HepG2 (cell line): ENCODE measurements around the gene ENTPD7. TPM values are rescaled to one million over a fixed set of nuclear protein-coding genes. Genes with fewer than 3 reads are reported as not detected.

ENCODE experiments used
- ATAC-seq: fragments of 200-7000 bp; cut with Tn5 transposase; 3 replicates; pipeline ENCODE4 v1.9.1; 2020; ENCODE audit warnings: mild to moderate bottlenecking, moderate library complexity
- BruUV-seq: library from RNA; stranded (reverse); fragments of 400-500 nt; replicated peaks from 2 replicates; lab custom pipeline; 2021; lab: Mats Ljungman, UMichigan
- CTCF ChIA-PET: fragments of 300-600 bp; formaldehyde crosslinking; extraction: SDS; loops from one replicate; lab custom pipeline; 2021; ENCODE audit warnings: low total read pairs, inconsistent platforms, low intra/inter-chr PET ratio; lab: Yijun Ruan, JAX
- POLR2A ChIA-PET: fragments of 350-600 bp; sonication (Branson Sonifier 250); formaldehyde crosslinking; loops from one replicate; lab custom pipeline; 2020; ENCODE audit warnings: antibody characterized with exemption, inconsistent platforms; lab: Yijun Ruan, JAX
- DNase-seq: peaks from one replicate; pipeline ENCODE4 v3.0.0-alpha.2; 2015; ENCODE audit warnings: low spot score
- FAIRE-seq: peaks from 3 replicates; lab custom pipeline; 2011; peaks lifted over from hg19 to GRCh38; lab: Jason Lieb, UNC
- H2AFZ ChIP-seq: one replicate; pipeline ENCODE4 v1.6.1; 2011; ENCODE audit warnings: low read length, inconsistent platforms
- H3K27ac ChIP-seq: fragments of 300-600 bp; 3 replicates; pipeline ENCODE4 v1.8.0; 2011; ENCODE audit warnings: mixed run types, mild to moderate bottlenecking, mixed read lengths, low read length, inconsistent platforms; ENCODE audit not compliant: insufficient read depth; ENCODE audit errors: extremely low read length
- H3K27me3 ChIP-seq, 2 experiments: fragments of 200-600 bp in 1 of 2; 2 replicates in 1 of 2; 3 replicates in 1 of 2; pipeline versions ENCODE4 v1.6.0 to v1.8.0; 2011; ENCODE audit warnings: low read length in 2 of 2, mild to moderate bottlenecking in 2 of 2, moderate library complexity in 2 of 2, inconsistent platforms in 1 of 2; ENCODE audit not compliant: insufficient read depth in 2 of 2, control insufficient read depth in 1 of 2
- H3K36me3 ChIP-seq, 2 experiments: fragments of 200-600 bp in 1 of 2; replicated peaks in 1 of 2; 2 replicates in 1 of 2; 3 replicates in 1 of 2; pipeline versions ENCODE4 v1.5.1 to v1.8.0; 2011; ENCODE audit warnings: low read length in 2 of 2, inconsistent platforms in 1 of 2; ENCODE audit not compliant: insufficient read depth in 2 of 2, control insufficient read depth in 1 of 2
- H3K4me1 ChIP-seq: 2 replicates; pipeline ENCODE4 v1.5.1; 2012; ENCODE audit warnings: low read length, inconsistent platforms; ENCODE audit not compliant: insufficient read depth
- H3K4me2 ChIP-seq: 2 replicates; pipeline ENCODE4 v1.6.0; 2011; ENCODE audit warnings: low read depth, low read length, inconsistent platforms
- H3K4me3 ChIP-seq, 3 experiments: fragments of 200-600 bp in 1 of 3; sonication (generic), shearing (Covaris generic) in 1 of 3; replicated peaks in 1 of 3; 2 replicates each; pipeline ENCODE4 v1.5.1; 2011 to 2016; ENCODE audit warnings: low read length in 3 of 3, inconsistent platforms in 2 of 3, low read depth in 2 of 3, mild to moderate bottlenecking in 2 of 3, control low read depth in 1 of 3, mixed read lengths in 1 of 3; ENCODE audit not compliant: insufficient read depth in 1 of 3
- H3K79me2 ChIP-seq: one replicate; pipeline ENCODE4 v1.6.1; 2011; ENCODE audit warnings: low read length, inconsistent platforms; ENCODE audit not compliant: insufficient read depth
- H3K9ac ChIP-seq: 2 replicates; pipeline ENCODE4 v1.6.0; 2011; ENCODE audit warnings: mild to moderate bottlenecking, low read depth, low read length, inconsistent platforms; ENCODE audit not compliant: insufficient read depth
- H3K9me3 ChIP-seq: 2 replicates; pipeline ENCODE4 v1.5.1; 2012; ENCODE audit warnings: mild to moderate bottlenecking, low read length
- H4K20me1 ChIP-seq: 2 replicates; pipeline ENCODE4 v1.6.0; 2011; ENCODE audit warnings: inconsistent platforms, mild to moderate bottlenecking, low read length, moderate library complexity; ENCODE audit not compliant: insufficient read depth
- ATF5 ChIP-seq: sonication (generic); formaldehyde crosslinking; IDR thresholded peaks from 2 replicates; pipeline ENCODE4 v1.4.0; 2020; ENCODE audit warnings: mild to moderate bottlenecking, low read depth, missing genetic modification reagents
- ATM ChIP-seq: fragments of 450-650 bp; IDR thresholded peaks from 2 replicates; pipeline ENCODE4 v1.7.1; 2017; ENCODE audit warnings: mild to moderate bottlenecking, borderline replicate concordance
- BCLAF1 ChIP-seq: fragments of 450-650 bp; IDR thresholded peaks from 2 replicates; pipeline ENCODE4 v1.6.1; 2017; ENCODE audit warnings: mild to moderate bottlenecking
- CEBPG ChIP-seq: IDR thresholded peaks from 2 replicates; pipeline ENCODE4 v1.6.1; 2016
- GATAD2A ChIP-seq: IDR thresholded peaks from 2 replicates; pipeline ENCODE4 v1.6.1; 2016
- HDAC1 ChIP-seq: sonication (generic); formaldehyde crosslinking; IDR thresholded peaks from 2 replicates; pipeline ENCODE4 v1.5.1; 2020; ENCODE audit warnings: mild to moderate bottlenecking, missing genetic modification reagents
- HOMEZ ChIP-seq: IDR thresholded peaks from 2 replicates; pipeline ENCODE4 v1.6.1; 2016; ENCODE audit warnings: low read depth
- IKZF1 ChIP-seq: fragments of 450-650 bp; IDR thresholded peaks from 2 replicates; pipeline ENCODE4 v1.7.1; 2016
- MED1 ChIP-seq: sonication (generic); formaldehyde crosslinking; IDR thresholded peaks from 2 replicates; pipeline ENCODE4 v1.4.0; 2020; ENCODE audit warnings: missing genetic modification reagents
- MTF2 ChIP-seq: sonication (generic); formaldehyde crosslinking; IDR thresholded peaks from 2 replicates; pipeline ENCODE4 v1.5.0; 2020; ENCODE audit warnings: missing genetic modification reagents, borderline replicate concordance
- NONO ChIP-seq, 2 experiments: fragments of 450-650 bp in 1 of 2; sonication (generic) in 1 of 2; formaldehyde crosslinking in 1 of 2; IDR thresholded peaks in 1 of 2; conservative IDR thresholded peaks in 1 of 2; 2 replicates each; pipeline versions ENCODE4 v1.6.1 to v1.8.0; 2017 to 2022; ENCODE audit warnings: mild to moderate bottlenecking in 1 of 2, missing genetic modification reagents in 1 of 2, moderate library complexity in 1 of 2
- STAG1 ChIP-seq: sonication (generic); formaldehyde crosslinking; IDR thresholded peaks from 2 replicates; pipeline ENCODE4 v1.4.0; 2020; ENCODE audit warnings: missing genetic modification reagents
- ZMYM3 ChIP-seq: sonication (generic); formaldehyde crosslinking; IDR thresholded peaks from 2 replicates; pipeline ENCODE4 v1.5.1; 2020; ENCODE audit warnings: mild to moderate bottlenecking, missing genetic modification reagents
- ZNF260 ChIP-seq: sonication (generic); formaldehyde crosslinking; IDR thresholded peaks from 2 replicates; pipeline ENCODE4 v1.4.0; 2020; ENCODE audit warnings: missing genetic modification reagents, low read depth, mild to moderate bottlenecking, borderline replicate concordance
- ZNF451 ChIP-seq: sonication (generic); formaldehyde crosslinking; IDR thresholded peaks from 2 replicates; pipeline ENCODE4 v1.5.0; 2020; ENCODE audit warnings: mild to moderate bottlenecking, missing genetic modification reagents
- ZNF7 ChIP-seq: IDR thresholded peaks from 2 replicates; pipeline ENCODE4 v1.6.1; 2016; ENCODE audit warnings: missing biosample characterization, missing genetic modification reagents
- ZNF703 ChIP-seq: sonication (generic); formaldehyde crosslinking; IDR thresholded peaks from 2 replicates; pipeline ENCODE4 v1.5.1; 2020; ENCODE audit warnings: missing genetic modification reagents, mild to moderate bottlenecking, moderate library complexity, borderline replicate concordance
- ZNF770 ChIP-seq: sonication (generic); formaldehyde crosslinking; IDR thresholded peaks from 2 replicates; pipeline ENCODE4 v1.5.0; 2020; ENCODE audit warnings: mild to moderate bottlenecking, missing genetic modification reagents
- ZSCAN21 ChIP-seq: sonication (generic); formaldehyde crosslinking; IDR thresholded peaks from 2 replicates; pipeline ENCODE4 v1.8.0; 2022; ENCODE audit warnings: mild to moderate bottlenecking, missing genetic modification reagents, moderate library complexity, borderline replicate concordance
- WGBS: methylation state at CpG from one replicate; pipeline ENCODE4 v1.1.6; 2017; ENCODE audit warnings: low lambda C conversion rate; 5-methylcytosine and 5-hydroxymethylcytosine counted together
- in situ Hi-C: cut with HindIII; loops from 2 replicates; pipeline ENCODE4 v1.10.0; 2017; ENCODE audit warnings: low pct_unique_long_range_greater_than_20kb; ENCODE audit not compliant: extremely low pct_ligation_motif_present
- intact Hi-C: fragments of 100-400 bp; cut with micrococcal nuclease; formaldehyde crosslinking; loops from one replicate; pipeline ENCODE4 v1.10.0; 2022; ENCODE audit not compliant: unreplicated experiment
- polyA plus RNA-seq, 8 experiments: library from polyadenylated mRNA; depleted of rRNA in 3 of 8; stranded (reverse) in 7 of 8; unstranded in 1 of 8; fragments of >200 nt; fragmentation: Illumina TruSeq in 4 of 8; extraction: Trizol in 4 of 8; gene quantifications; 2 replicates each; pipeline versions ENCODE4 v1.2.1 to v1.2.3, GENCODE V29; 2011 to 2016; ENCODE audit warnings: low read depth in 4 of 8, missing spikeins in 1 of 8, mixed read lengths in 1 of 8; ENCODE audit not compliant: insufficient read depth in 1 of 8
- total RNA-seq, 5 experiments: library from RNA; depleted of rRNA; stranded (reverse); fragments of >200 nt; fragmentation: Illumina TruSeq; extraction: Trizol; gene quantifications; 2 replicates each; pipeline ENCODE4 v1.2.3, GENCODE V29; 2016; ENCODE audit warnings: low read depth in 1 of 5

Gene ENTPD7
- total and polyA plus RNA-seq, 2 of the 13 experiments (the other 11 are each of a cell fraction or from before 2014, with no cell fraction given) = 7.6 to 36.5 TPM

- no peak for TF ChIP-seq HDAC1 (CRISPR knock-in tag)
- no peak for TF ChIP-seq MED1
- TF ChIP-seq IKZF1 = no peak
- TF ChIP-seq GATAD2A (CRISPR knock-in tag) = no peak
- no peak for TF ChIP-seq ZNF703 (CRISPR knock-in tag)
- TF ChIP-seq, all 625 proteins: peak for 0
Observed at GRCh38 chr10:99678921-99679320, 19.6 kb downstream of the ENTPD7 start (continued).

- H3K9me3 ChIP-seq = no peaks in the 10 kb centered on the region
- no peaks in the 10 kb centered on the region for H3K27me3 ChIP-seq
- H4K20me1 ChIP-seq = no peaks in the 10 kb centered on the region
- no peak overlapping the region for H3K4me2 ChIP-seq
- WGBS = 95% methylated on average over 4 of the region's 4 CpGs
- no peaks in the 10 kb centered on the region for H3K4me1 ChIP-seq
- H2AFZ ChIP-seq = no peak overlapping the region
- no peak overlapping the region for H3K9ac ChIP-seq
- H3K79me2 ChIP-seq = no peaks in the 10 kb centered on the region
- in situ Hi-C loops = no loop called here
- peaks cover 6 to 50% of the 10 kb centered on the region in 2 experiments for H3K36me3 ChIP-seq
- intact Hi-C loops = loop anchor here (5.0 kb wide), 1 partner anchor 49 kb away; no protein-coding TSS in a partner anchor
- no peak overlapping the region for H3K27ac ChIP-seq
- H3K4me3 ChIP-seq = no peak overlapping the region
- no peak for ATAC-seq
- BruUV-seq = no TSS peak
- FAIRE-seq = no peak
- no peak for DNase-seq
- ChIA-PET CTCF (no interaction called here), POLR2A (no interaction called here)
- TF ChIP-seq STAG1 (CRISPR knock-in tag) (no peak), ZNF260 (no peak), ZNF770 (CRISPR knock-in tag) (no peak), HOMEZ (CRISPR knock-in tag) (no peak), NONO (IDR thresholded peaks at IDR 0.05) (no peak), NONO (CRISPR knock-in tag; conservative IDR thresholded peaks at IDR 0.05) (no peak), ZMYM3 (no peak), BCLAF1 (no peak), MTF2 (CRISPR knock-in tag) (no peak), ZNF7 (CRISPR knock-in tag) (no peak), ZNF451 (CRISPR knock-in tag) (no peak), ATF5 (CRISPR knock-in tag) (no peak), ATM (no peak), CEBPG (CRISPR knock-in tag) (no peak), ZSCAN21 (CRISPR knock-in tag) (no peak)
Observed at GRCh38 chr10:99681553-99681952, 22.2 kb downstream of the ENTPD7 start.
